ENCODE data around the gene PANK1. TPM values are rescaled to one million over a fixed set of nuclear protein-coding genes. Genes with fewer than 3 reads are reported as not detected.

PANK1 gene
- total RNA-seq, 4 donors from 2014 or later: under 0.01 to 25.9 (median 2.6) TPM

- TF ChIP-seq CTCF (IDR thresholded peaks at IDR 0.05) (no peak), POLR2A (IDR thresholded peaks at IDR 0.05) (no peak)
- intact Hi-C loops (cut with DNase I; ENCODE audit: low total_unique reads): no loop called here
- DNase-seq: no peak
- Histone ChIP-seq H3K36me3 (no peaks in the 10 kb centered on the region), H3K27me3 (no peaks in the 10 kb centered on the region), H3K27ac (no peak overlapping the region), H3K4me3 (no peak overlapping the region), H3K9me3 (no peaks in the 10 kb centered on the region), H3K4me1 (no peaks in the 10 kb centered on the region)
Observed at GRCh38 chr10:89651916-89652573, 7.0 kb upstream of the PANK1 start.

GRCh38 chr10:89651205-89651915, 6.3 kb upstream of the PANK1 start:
- H3K4me3 ChIP-seq: no peak overlapping the region
- intact Hi-C loops (cut with DNase I; ENCODE audit: low total_unique reads): no loop called here
- H3K27ac ChIP-seq: no peak overlapping the region
- no peaks in the 10 kb centered on the region for H3K9me3 ChIP-seq
- no peaks in the 10 kb centered on the region for H3K4me1 ChIP-seq
- no peak for DNase-seq
- H3K27me3 ChIP-seq: no peaks in the 10 kb centered on the region
- TF ChIP-seq POLR2A (IDR thresholded peaks at IDR 0.05) (no peak), CTCF (IDR thresholded peaks at IDR 0.05) (no peak)
- H3K36me3 ChIP-seq: no peaks in the 10 kb centered on the region

GRCh38 chr10:89649051-89649450, 4.0 kb upstream of the PANK1 start:
- Histone ChIP-seq H3K36me3 (no peaks in the 10 kb centered on the region), H3K27ac (no peak overlapping the region), H3K27me3 (no peaks in the 10 kb centered on the region), H3K4me3 (no peak overlapping the region), H3K9me3 (no peaks in the 10 kb centered on the region), H3K4me1 (no peaks in the 10 kb centered on the region)
- intact Hi-C loops (cut with DNase I; ENCODE audit: low total_unique reads): no loop called here
- TF ChIP-seq POLR2A (IDR thresholded peaks at IDR 0.05) (no peak), CTCF (IDR thresholded peaks at IDR 0.05) (no peak)
- DNase-seq: no peak

- TF ChIP-seq POLR2A (IDR thresholded peaks at IDR 0.05): no peak
- no peak for TF ChIP-seq CTCF (IDR thresholded peaks at IDR 0.05)
- no peaks in the 10 kb centered on the region for H3K36me3 ChIP-seq
- intact Hi-C loops (cut with DNase I; ENCODE audit: low total_unique reads): no loop called here
- H3K27ac ChIP-seq: no peak overlapping the region
- DNase-seq: no peak
- no peaks in the 10 kb centered on the region for H3K9me3 ChIP-seq
- peaks cover 0 to 5% of the 10 kb centered on the region in 2 donors for H3K4me1 ChIP-seq
- H3K4me3 ChIP-seq: no peak overlapping the region
- no peaks in the 10 kb centered on the region for H3K27me3 ChIP-seq
Observed at GRCh38 chr10:89648074-89648473, 3.0 kb upstream of the PANK1 start.

GRCh38 chr10:89646889-89647657, 2.0 kb upstream of the PANK1 start:
- no peak for DNase-seq
- H3K4me3 ChIP-seq: no peak overlapping the region
- no peaks in the 10 kb centered on the region for H3K27me3 ChIP-seq
- H3K4me1 ChIP-seq: peaks cover 0 to 6% of the 10 kb centered on the region in 2 donors
- H3K36me3 ChIP-seq: no peaks in the 10 kb centered on the region
- TF ChIP-seq POLR2A (IDR thresholded peaks at IDR 0.05) (no peak), CTCF (IDR thresholded peaks at IDR 0.05) (no peak)
- no peak overlapping the region for H3K27ac ChIP-seq
- H3K9me3 ChIP-seq: no peaks in the 10 kb centered on the region
- intact Hi-C loops (cut with DNase I; ENCODE audit: low total_unique reads): no loop called here

All from uterus (tissue), 4 donors.